DOHH2 (cell line): ENCODE data around the gene BCAR3.

ENCODE experiments used
- H3F3A ChIP-seq: fragments of 200-600 bp; sonication (generic), shearing (Covaris generic); 2 replicates; pipeline ENCODE4 v1.6.0; 2016; ENCODE audit warnings: antibody characterized with exemption, mild to moderate bottlenecking; ENCODE audit not compliant: control insufficient read depth, insufficient read depth
- H3K27ac ChIP-seq: fragments of 200-600 bp; sonication (generic); 2 replicates; pipeline ENCODE4 v1.5.1; 2014; ENCODE audit warnings: low read depth, mild to moderate bottlenecking, low read length, moderate library complexity
- H3K27me3 ChIP-seq: fragments of 200-600 bp; sonication (generic); 2 replicates; pipeline ENCODE4 v1.6.1; 2014; ENCODE audit warnings: mild to moderate bottlenecking, low read length, mixed read lengths; ENCODE audit not compliant: control insufficient read depth
- H3K36me3 ChIP-seq: fragments of 200-600 bp; sonication (generic); 2 replicates; pipeline ENCODE4 v1.6.1; 2014; ENCODE audit warnings: mild to moderate bottlenecking, low read length, moderate library complexity, mixed read lengths; ENCODE audit not compliant: control insufficient read depth
- H3K4me1 ChIP-seq: fragments of 200-600 bp; sonication (generic); 2 replicates; pipeline ENCODE4 v1.6.1; 2014; ENCODE audit warnings: mild to moderate bottlenecking, low read length, mixed read lengths; ENCODE audit not compliant: control insufficient read depth
- H3K4me2 ChIP-seq: fragments of 200-600 bp; sonication (generic); 2 replicates; pipeline ENCODE4 v1.6.0; 2014; ENCODE audit warnings: mild to moderate bottlenecking, low read length, moderate library complexity
- H3K4me3 ChIP-seq: fragments of 200-600 bp; sonication (generic); 2 replicates; pipeline ENCODE4 v1.5.1; 2014; ENCODE audit warnings: mild to moderate bottlenecking, low read length, mixed read lengths
- H3K79me2 ChIP-seq: fragments of 200-600 bp; sonication (generic); 2 replicates; pipeline ENCODE4 v1.6.1; 2014; ENCODE audit warnings: mild to moderate bottlenecking, low read length, mixed read lengths; ENCODE audit not compliant: control insufficient read depth
- H3K9me2 ChIP-seq: fragments of 200-600 bp; sonication (generic); replicated peaks from 2 replicates; pipeline ENCODE4 v1.6.1; 2014; ENCODE audit warnings: mild to moderate bottlenecking, low read length, mixed read lengths; ENCODE audit not compliant: control insufficient read depth
- H3K9me3 ChIP-seq: fragments of 200-600 bp; sonication (generic); 2 replicates; pipeline ENCODE4 v1.6.1; 2014; ENCODE audit warnings: antibody characterized with exemption, low read length, mixed read lengths; ENCODE audit not compliant: control insufficient read depth, insufficient read depth
- H4K20me1 ChIP-seq: fragments of 200-600 bp; sonication (generic); 2 replicates; pipeline ENCODE4 v1.6.0; 2014; ENCODE audit warnings: low read depth, mild to moderate bottlenecking, antibody characterized with exemption, low read length, moderate library complexity; ENCODE audit not compliant: control insufficient read depth, insufficient read depth
- CTCF ChIP-seq: fragments of 200-600 bp; sonication (generic); IDR thresholded peaks from one replicate; pipeline ENCODE4 v1.5.1; 2014; ENCODE audit warnings: antibody characterized with exemption, mild to moderate bottlenecking, low read depth, low read length; ENCODE audit not compliant: poor library complexity, severe bottlenecking
- EZH2phosphoT487 ChIP-seq: fragments of 200-600 bp; sonication (generic); IDR thresholded peaks from 2 replicates; pipeline ENCODE4 v1.6.1; 2017; ENCODE audit warnings: borderline replicate concordance, mild to moderate bottlenecking, antibody characterized with exemption, low read length, moderate library complexity, mixed read lengths

Gene BCAR3

GRCh38 chr1:93519199-93519829, 162.3 kb downstream of the BCAR3 start:
- Histone ChIP-seq H3K36me3 (no peaks in the 10 kb centered on the region), H3K27me3 (no peaks in the 10 kb centered on the region), H3K4me2 (no peak overlapping the region), H3K4me1 (no peaks in the 10 kb centered on the region), H3K27ac (no peak overlapping the region), H3F3A (no peaks in the 10 kb centered on the region), H3K9me3 (no peaks in the 10 kb centered on the region), H3K4me3 (no peak overlapping the region), H4K20me1 (no peaks in the 10 kb centered on the region), H3K9me2 (no peaks in the 10 kb centered on the region), H3K79me2 (no peaks in the 10 kb centered on the region)
- TF ChIP-seq CTCF = no peak
- TF ChIP-seq EZH2phosphoT487 = no peak

DNA sequence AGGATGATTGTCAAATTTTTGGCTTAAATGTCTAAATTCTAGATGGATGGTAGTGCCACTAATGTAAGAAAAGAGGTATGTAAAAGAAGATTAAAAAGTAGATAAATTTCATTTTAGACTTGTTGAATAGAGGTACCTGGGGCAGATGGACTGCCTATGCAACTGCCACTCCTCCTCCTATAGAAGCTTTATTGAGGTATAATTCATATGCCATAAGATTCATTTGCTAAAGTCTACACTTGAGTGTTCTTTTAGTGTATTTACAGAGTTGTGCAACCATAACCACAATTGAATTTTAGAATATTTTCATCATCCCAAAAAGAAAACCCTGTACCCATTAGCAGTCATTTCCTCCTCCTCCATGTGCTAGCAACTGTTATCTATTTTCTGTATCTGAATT, 163.1 kb downstream of the BCAR3 start:
- Histone ChIP-seq H3K27ac (no peak overlapping the region), H3F3A (no peaks in the 10 kb centered on the region), H3K9me3 (no peaks in the 10 kb centered on the region), H3K36me3 (no peaks in the 10 kb centered on the region), H3K9me2 (no peaks in the 10 kb centered on the region), H3K4me3 (no peak overlapping the region), H3K4me2 (no peak overlapping the region), H3K4me1 (no peaks in the 10 kb centered on the region), H3K79me2 (no peaks in the 10 kb centered on the region), H3K27me3 (no peaks in the 10 kb centered on the region), H4K20me1 (no peaks in the 10 kb centered on the region)
- TF ChIP-seq CTCF (no peak), EZH2phosphoT487 (no peak)

DNA sequence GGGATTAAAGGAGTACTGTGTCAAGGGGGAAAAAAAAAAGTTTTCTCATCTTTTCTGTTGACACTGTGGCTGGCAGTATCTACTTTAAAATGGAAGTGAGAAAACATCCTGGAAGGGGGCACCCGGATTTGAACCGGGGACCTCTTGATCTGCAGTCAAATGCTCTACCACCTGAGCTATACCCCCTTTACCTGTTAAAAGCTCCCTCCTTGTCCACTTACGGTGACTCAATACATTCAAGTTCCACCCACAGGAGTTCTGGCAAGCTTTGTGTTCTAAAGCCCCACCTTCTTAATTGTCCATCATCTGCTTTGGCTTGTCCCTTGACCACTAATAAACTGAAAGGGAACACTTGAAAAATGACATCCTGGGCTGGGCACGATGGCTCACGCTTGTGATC, 165.5 kb downstream of the BCAR3 start:
- Histone ChIP-seq H3K27me3 (no peaks in the 10 kb centered on the region), H3K4me1 (no peaks in the 10 kb centered on the region), H3K4me2 (no peak overlapping the region), H3K4me3 (no peak overlapping the region), H3K79me2 (no peaks in the 10 kb centered on the region), H4K20me1 (no peaks in the 10 kb centered on the region), H3F3A (no peaks in the 10 kb centered on the region), H3K9me3 (no peaks in the 10 kb centered on the region), H3K36me3 (no peaks in the 10 kb centered on the region), H3K27ac (no peak overlapping the region), H3K9me2 (no peaks in the 10 kb centered on the region)
- no peak for TF ChIP-seq CTCF
- TF ChIP-seq EZH2phosphoT487 = no peak
